Measurements from ENCODE around the gene CTNNA2.

Gene CTNNA2

DNA sequence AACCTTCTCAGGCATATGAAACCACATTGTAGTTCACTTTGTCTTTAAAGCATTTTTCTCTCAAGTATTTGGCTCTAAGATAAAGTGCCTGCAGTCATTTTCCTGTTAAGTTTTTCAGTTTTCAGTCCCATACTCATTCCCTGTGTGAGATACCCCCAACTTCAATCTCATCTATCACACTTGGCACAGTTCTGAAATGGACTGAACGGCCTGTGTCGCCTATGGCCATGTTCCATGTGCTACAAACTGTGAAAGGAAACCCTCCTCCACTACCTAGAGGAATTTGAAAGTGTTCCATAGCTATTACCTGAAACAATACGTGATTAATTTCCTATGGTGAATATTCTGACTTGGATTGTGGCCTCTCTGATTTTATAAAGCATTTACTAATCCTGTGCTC is 319.1 kb downstream of the CTNNA2 start:
- DNase-seq (ENCODE audit: low read depth in 2 of 2) = no peak
- no peak overlapping the region for H3K4me3 ChIP-seq (replicated peaks in 1 of 2; ENCODE audit: low read depth in 2 of 2, low read length in 2 of 2)
- TF ChIP-seq, protein P1, sequence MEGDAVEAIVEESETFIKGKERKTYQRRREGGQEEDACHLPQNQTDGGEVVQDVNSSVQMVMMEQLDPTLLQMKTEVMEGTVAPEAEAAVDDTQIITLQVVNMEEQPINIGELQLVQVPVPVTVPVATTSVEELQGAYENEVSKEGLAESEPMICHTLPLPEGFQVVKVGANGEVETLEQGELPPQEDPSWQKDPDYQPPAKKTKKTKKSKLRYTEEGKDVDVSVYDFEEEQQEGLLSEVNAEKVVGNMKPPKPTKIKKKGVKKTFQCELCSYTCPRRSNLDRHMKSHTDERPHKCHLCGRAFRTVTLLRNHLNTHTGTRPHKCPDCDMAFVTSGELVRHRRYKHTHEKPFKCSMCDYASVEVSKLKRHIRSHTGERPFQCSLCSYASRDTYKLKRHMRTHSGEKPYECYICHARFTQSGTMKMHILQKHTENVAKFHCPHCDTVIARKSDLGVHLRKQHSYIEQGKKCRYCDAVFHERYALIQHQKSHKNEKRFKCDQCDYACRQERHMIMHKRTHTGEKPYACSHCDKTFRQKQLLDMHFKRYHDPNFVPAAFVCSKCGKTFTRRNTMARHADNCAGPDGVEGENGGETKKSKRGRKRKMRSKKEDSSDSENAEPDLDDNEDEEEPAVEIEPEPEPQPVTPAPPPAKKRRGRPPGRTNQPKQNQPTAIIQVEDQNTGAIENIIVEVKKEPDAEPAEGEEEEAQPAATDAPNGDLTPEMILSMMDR (IDR thresholded peaks at IDR 0.05; ENCODE audit: low read depth, low read length) = no peak

DNA sequence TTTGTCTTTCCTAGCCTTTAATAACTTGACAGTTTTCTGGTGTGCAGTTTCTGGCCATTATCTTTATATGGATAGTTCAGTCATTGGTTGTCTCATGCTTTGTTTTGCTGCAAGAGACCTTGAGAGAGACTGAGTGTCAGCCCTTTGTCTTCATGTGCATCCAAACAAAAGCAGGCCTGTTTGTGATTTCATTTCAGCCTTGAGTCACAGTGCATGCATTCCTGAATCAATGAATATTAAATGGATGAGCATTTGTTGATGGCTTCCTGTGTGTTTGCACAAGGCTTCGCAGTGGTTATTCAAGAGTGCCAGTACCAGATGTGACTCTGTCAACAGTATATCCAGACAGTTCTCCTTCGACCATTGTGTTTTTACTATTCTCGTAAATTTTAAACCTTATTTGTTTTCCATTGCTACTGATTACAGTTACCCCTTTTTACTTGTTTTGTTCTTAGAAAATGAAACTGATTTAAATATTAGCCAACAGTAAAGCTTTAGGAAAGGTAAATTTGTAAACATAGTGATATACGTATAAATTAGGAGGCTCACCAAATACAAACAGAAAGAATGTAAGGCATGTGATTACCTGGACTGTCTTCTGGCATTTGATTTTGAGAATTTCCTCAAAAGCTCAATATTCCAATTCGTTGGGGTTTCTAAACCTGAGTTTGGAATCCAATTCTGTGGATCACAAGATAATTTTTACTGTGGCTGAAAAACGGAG is 319.8 kb downstream of the CTNNA2 start:
- no peak overlapping the region for H3K4me3 ChIP-seq (replicated peaks in 1 of 2; ENCODE audit: low read depth in 2 of 2, low read length in 2 of 2)
- DNase-seq (ENCODE audit: low read depth in 2 of 2) = no peak
- TF ChIP-seq, protein P1 (IDR thresholded peaks at IDR 0.05; ENCODE audit: low read depth, low read length) = no peak

DNA sequence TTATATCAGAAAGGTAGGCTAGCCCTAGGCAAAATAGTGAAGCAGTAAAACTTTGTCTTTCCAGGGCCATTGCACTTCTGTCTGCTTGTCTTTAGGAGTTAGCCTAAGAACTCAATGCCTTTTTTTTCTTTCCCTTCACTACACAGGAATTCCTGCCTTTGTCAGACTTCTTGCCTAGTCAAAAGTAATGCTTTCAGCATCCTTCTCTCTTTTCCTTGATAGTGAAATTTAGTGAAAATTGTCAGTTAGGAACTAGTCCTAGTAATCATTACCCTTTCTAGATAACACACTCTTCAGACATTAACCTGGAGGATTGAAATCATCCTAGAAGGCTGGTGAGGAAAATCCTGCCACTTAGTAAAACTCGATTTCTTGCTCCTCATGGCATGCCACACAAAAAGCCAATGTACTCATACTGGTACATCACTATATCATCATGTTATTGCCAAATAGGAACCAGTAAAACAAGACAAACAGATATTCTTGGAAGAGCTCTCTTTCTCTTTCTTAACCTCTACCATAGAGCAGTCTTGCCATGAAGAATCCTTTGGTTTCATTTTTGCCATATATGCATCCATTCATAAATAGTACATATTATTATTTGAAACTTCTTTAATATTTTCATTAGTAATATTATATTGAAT is 320.5 kb downstream of the CTNNA2 start:
- TF ChIP-seq, protein P1 (IDR thresholded peaks at IDR 0.05; ENCODE audit: low read depth, low read length) = no peak
- DNase-seq (ENCODE audit: low read depth in 2 of 2) = no peak
- no peak overlapping the region for H3K4me3 ChIP-seq (replicated peaks in 1 of 2; ENCODE audit: low read depth in 2 of 2, low read length in 2 of 2)

DNA sequence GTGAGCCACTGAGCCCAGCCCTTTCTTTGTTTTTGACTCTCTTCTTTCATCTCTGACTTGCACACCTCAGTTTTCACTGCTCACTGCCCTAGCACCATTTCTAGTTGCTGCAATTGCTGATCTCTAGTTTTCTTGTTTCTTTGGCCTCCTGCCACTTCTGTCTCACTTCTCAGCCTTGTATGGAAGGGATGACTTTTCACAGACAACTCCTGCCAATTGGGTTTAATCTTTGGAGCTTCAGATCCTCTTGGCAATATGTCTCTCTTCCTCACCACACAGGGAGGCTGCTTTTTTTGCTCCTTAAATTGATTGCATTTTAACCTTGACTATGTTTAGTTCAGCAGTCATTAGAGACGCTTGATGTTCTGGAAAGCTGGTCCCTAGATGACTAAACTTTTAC is 323.1 kb downstream of the CTNNA2 start:
- DNase-seq (ENCODE audit: low read depth in 2 of 2) = no peak
- no peak overlapping the region for H3K4me3 ChIP-seq (replicated peaks in 1 of 2; ENCODE audit: low read depth in 2 of 2, low read length in 2 of 2)
- TF ChIP-seq, protein P1 (IDR thresholded peaks at IDR 0.05; ENCODE audit: low read depth, low read length) = no peak

DNA sequence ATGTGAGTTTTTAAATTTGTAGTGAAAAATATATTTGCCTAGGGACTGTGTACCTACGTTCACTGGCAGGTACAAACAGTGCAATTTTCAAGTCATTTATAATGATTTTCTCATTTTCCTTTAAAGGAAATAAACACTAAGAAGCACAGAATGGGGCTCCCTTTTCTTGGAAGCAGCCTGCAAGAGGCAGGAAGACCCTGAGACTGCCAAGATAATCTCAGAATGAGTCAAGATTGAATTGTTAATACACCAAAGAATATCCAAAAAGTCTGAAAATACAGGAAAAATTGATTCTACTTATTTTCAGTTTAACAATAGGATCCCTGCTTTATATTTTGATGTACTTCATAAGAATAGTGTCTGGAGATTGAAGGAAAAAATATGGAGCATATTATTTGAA is 331.2 kb downstream of the CTNNA2 start:
- DNase-seq (ENCODE audit: low read depth in 2 of 2) = no peak
- TF ChIP-seq, protein P1 (IDR thresholded peaks at IDR 0.05; ENCODE audit: low read depth, low read length) = no peak

DNA sequence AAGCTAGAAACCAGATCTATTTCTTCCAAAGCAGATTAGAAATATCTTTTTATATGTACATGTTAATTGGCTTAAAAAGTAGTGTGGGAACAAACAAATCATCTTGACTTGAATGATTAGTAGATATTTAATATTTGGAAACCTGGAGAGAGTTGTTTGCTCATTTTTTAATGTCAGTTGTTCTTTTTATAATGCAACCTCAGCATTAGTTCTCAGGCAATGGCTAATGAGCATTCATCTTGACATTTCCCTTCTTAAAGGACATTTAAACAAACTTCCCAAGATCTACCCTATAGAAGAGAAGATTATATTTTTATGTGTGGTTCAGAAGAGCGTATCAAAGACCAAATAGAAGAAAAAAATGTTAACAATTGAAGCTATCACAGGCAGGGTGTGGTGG is 334.0 kb downstream of the CTNNA2 start:
- no peak overlapping the region for H3K4me3 ChIP-seq (replicated peaks in 1 of 2; ENCODE audit: low read depth in 2 of 2, low read length in 2 of 2)
- TF ChIP-seq, protein P1 (IDR thresholded peaks at IDR 0.05; ENCODE audit: low read depth, low read length) = no peak
- DNase-seq (ENCODE audit: low read depth in 2 of 2) = no peak

More for the DNA sequence above, 331.2 kb downstream of the CTNNA2 start:
- no peak overlapping the region for H3K4me3 ChIP-seq (replicated peaks in 1 of 2; ENCODE audit: low read depth in 2 of 2, low read length in 2 of 2)

Data from cardiac fibroblast (primary cell).